GM12891 (cell line): ENCODE results near the gene HSD17B3.

ENCODE experiments used
- POLR2A ChIP-seq: IDR thresholded peaks from 2 replicates; pipeline ENCODE4 v1.6.1; 2011; ENCODE audit warnings: low read depth, low read length, control low read depth
- POLR2AphosphoS5 ChIP-seq: IDR thresholded peaks from 2 replicates; pipeline ENCODE4 v1.6.1; 2011; ENCODE audit warnings: low read depth, low read length, control low read depth

- no peak for TF ChIP-seq POLR2A
- TF ChIP-seq POLR2AphosphoS5, result no peak
Measured at GRCh38 chr9:96309850-96310249, 7.9 kb upstream of the HSD17B3 start.
